GM23338 (cell line): ENCODE results near the gene CACNA2D3.

ENCODE experiments used
- CTCF ChIP-seq, 2 experiments: fragments of 200-600 bp in 1 of 2; sonication (generic) in 1 of 2; conservative IDR thresholded peaks; 2 replicates each; pipeline versions ENCODE4 v1.5.1 to v1.6.1; 2016 to 2017; ENCODE audit warnings: antibody characterized with exemption in 2 of 2, low read depth in 2 of 2, mild to moderate bottlenecking in 2 of 2, moderate library complexity in 1 of 2
- EZH2 ChIP-seq: fragments of 200-600 bp; sonication (generic); IDR thresholded peaks from one replicate; pipeline ENCODE4 v1.8.0; 2017; ENCODE audit warnings: antibody characterized with exemption, mild to moderate bottlenecking, low read depth; ENCODE audit not compliant: unreplicated experiment
- POLR2AphosphoS5 ChIP-seq: IDR thresholded peaks from 2 replicates; pipeline ENCODE4 v1.6.1; 2016; ENCODE audit warnings: antibody characterized with exemption, low read depth
- REST ChIP-seq: IDR thresholded peaks from one replicate; pipeline ENCODE4 v1.6.1; 2018; ENCODE audit warnings: antibody characterized with exemption; ENCODE audit not compliant: unreplicated experiment

GRCh38 chr3:54527521-54527920 lies 405.2 kb downstream of the CACNA2D3 start:
- no peak for TF ChIP-seq POLR2AphosphoS5
- no peak for TF ChIP-seq CTCF (conservative IDR thresholded peaks at IDR 0.05; ENCODE audit: low read depth in 2 of 2)
- TF ChIP-seq REST = no peak
- TF ChIP-seq EZH2 = no peak
